VCaP (cell line): ENCODE measurements around the gene OR10G2.

Experiments
- H3K27ac ChIP-seq: fragments of 450-650 bp; 2 replicates; pipeline ENCODE4 v1.5.1; 2017
- TF ChIP-seq, protein P1 (sequence below): fragments of 450-650 bp; conservative IDR thresholded peaks from 2 replicates; pipeline ENCODE4 v1.5.1; 2017; ENCODE audit warnings: mild to moderate bottlenecking, moderate library complexity

OR10G2 gene

DNA sequence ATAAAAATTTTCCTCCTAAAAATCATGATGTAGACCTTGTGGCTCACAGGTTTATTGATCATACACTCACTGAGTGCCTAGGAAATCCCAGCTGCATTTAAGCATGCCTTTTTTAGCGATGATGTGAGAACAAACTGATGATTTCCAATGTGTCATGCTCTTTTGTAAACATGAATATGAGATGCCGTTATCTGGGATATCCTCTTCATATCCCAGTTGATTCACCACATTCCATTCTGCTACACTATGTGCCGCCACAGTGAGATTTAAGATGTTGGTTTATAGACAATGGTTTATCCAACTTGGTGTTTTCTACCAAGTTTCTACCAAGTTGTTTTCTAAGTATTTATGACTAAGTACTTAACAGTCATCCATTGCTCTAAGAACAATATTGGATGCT lies 33.6 kb upstream of the OR10G2 start:
- TF ChIP-seq, protein P1, sequence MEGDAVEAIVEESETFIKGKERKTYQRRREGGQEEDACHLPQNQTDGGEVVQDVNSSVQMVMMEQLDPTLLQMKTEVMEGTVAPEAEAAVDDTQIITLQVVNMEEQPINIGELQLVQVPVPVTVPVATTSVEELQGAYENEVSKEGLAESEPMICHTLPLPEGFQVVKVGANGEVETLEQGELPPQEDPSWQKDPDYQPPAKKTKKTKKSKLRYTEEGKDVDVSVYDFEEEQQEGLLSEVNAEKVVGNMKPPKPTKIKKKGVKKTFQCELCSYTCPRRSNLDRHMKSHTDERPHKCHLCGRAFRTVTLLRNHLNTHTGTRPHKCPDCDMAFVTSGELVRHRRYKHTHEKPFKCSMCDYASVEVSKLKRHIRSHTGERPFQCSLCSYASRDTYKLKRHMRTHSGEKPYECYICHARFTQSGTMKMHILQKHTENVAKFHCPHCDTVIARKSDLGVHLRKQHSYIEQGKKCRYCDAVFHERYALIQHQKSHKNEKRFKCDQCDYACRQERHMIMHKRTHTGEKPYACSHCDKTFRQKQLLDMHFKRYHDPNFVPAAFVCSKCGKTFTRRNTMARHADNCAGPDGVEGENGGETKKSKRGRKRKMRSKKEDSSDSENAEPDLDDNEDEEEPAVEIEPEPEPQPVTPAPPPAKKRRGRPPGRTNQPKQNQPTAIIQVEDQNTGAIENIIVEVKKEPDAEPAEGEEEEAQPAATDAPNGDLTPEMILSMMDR, result no peak
- no peak overlapping the region for H3K27ac ChIP-seq

GRCh38 chr14:21656980-21657379 lies 22.2 kb upstream of the OR10G2 start:
- H3K27ac ChIP-seq, result no peak overlapping the region
- TF ChIP-seq, protein P1, result no peak

DNA sequence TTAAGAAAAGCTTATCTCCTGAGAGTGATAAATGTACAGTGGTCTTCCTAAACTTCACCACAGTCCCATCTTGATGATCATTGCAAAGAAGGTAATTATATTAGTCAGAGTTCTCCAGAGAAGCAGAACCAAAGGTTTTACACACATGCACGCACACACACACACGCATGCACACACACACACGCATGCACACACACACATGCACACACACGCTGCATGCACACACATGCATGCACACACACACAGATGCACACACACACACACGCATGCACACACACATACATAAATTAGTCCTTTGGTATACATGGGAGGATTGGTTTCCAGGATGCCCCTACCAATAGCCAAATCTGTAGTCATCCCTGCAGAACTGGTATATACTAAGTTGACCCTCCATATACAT lies 19.5 kb upstream of the OR10G2 start:
- H3K27ac ChIP-seq, result no peak overlapping the region
- TF ChIP-seq, protein P1, result no peak

DNA sequence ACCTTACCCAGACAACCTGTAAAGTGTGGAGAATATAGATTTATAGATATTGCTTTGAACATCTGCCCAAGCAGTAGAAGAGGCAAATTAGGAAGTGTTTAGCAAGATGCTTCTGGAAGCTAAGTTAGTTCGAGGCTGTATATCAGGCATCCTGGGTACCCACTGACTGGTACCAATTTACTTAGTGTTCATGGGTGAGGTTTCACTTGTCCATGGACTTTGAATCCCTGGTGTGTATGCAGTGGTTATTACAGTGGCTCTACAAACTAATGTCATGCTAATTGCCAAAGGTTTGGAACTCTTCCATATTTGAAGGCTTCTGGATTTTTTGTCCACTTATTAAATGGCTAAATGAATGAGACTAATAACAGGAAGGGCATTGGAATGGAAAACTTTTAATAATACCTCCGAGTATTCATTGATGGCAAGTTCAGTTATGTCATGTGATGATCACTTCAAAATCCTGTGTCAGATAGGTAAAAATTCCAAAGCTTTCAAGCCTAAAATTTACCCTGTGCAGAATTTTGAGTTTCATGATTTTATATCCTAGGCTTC lies 18.7 kb upstream of the OR10G2 start, which contains the start of gene OR4E2:
TSS of gene OR4E2 (plus strand) at position 505 of the 555 bp plus-strand sequence. CDS start 11,248 bp downstream, outside the sequence.
- no peak within 1 kb of the TSS for H3K27ac ChIP-seq
- TF ChIP-seq, protein P1, result no peak

DNA sequence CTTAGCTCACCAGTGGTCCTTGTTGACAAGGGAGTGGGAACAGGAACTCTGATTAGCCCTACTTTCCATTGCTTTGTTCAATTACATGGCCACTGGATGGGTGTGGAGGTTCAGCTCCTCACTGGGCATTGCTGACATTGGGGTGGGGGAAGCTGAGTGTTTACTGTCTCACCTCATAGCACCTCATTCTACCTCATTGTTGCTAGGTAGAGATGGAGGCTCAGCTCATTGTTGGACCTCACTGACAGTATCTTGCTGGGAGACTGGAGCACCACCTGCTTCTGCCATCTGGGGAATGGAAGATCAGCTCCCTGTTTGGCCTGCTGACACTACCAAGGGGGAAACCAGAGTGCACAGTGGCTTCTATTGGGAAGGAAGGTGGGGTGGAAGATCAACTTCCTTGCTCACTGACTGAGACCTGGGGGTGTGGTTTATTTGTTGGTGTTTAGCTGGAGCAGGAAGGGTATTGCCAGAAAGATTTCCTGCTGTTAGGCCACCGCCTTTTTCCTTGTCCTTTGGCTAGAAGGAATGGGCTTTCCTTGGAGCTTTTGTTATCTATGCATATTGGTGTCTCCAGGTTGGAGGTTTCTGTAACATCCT lies 17.6 kb upstream of the OR10G2 start:
- TF ChIP-seq, protein P1, result no peak
- H3K27ac ChIP-seq, result no peak overlapping the region

DNA sequence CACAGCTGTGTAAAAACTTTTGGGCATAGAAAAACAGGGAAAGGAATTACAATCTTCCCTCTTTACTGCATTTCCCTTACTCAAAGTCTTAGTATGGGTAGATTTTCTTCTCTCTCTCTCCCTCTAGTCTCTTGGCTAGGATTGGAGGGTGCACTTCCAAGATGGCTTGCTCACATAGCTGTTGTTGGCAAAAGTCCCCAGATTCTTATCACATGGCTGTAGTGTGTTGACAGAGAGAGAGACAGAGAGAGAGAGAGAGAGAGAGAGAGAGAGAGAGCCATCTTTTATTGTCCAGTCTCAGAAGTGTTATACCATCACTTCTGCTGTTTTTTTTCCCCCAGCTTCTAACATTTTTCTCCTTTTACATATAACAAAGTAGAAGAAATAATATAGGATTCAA lies 12.6 kb upstream of the OR10G2 start:
- TF ChIP-seq, protein P1, result no peak
- peak overlapping the region; percentile 21; the same call in 1 of the 2 replicates for H3K27ac ChIP-seq

GRCh38 chr14:21643407-21643806 lies 8.7 kb upstream of the OR10G2 start:
- TF ChIP-seq, protein P1, result no peak

More at GRCh38 chr14:21643407-21643806, 8.7 kb upstream of the OR10G2 start:
- no peak overlapping the region for H3K27ac ChIP-seq
